Measurements from ENCODE around the gene SMNDC1.

DNA sequence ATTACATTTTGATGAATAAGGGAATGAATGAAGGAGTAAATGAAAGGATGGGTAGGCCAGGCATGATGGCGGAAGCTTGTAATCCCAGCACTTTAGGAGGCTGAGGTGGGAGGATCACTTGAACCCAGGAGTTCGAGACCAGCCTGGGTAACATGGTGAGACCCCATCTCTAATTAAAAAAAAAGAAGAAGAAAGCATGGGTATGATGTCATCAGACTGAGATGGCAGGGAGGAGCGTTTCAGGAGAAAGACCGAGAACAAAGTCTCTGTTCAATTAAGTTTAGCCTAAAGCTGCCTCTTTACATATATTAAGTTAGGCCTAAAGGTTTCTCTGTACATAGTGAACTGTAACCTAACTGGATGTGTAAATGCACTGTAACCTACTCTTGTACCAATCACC is 42.2 kb upstream of the SMNDC1 start:
- TF ChIP-seq EP300 (IDR thresholded peaks at IDR 0.05; ENCODE audit: low read depth): no peak
- TF ChIP-seq, protein P1, sequence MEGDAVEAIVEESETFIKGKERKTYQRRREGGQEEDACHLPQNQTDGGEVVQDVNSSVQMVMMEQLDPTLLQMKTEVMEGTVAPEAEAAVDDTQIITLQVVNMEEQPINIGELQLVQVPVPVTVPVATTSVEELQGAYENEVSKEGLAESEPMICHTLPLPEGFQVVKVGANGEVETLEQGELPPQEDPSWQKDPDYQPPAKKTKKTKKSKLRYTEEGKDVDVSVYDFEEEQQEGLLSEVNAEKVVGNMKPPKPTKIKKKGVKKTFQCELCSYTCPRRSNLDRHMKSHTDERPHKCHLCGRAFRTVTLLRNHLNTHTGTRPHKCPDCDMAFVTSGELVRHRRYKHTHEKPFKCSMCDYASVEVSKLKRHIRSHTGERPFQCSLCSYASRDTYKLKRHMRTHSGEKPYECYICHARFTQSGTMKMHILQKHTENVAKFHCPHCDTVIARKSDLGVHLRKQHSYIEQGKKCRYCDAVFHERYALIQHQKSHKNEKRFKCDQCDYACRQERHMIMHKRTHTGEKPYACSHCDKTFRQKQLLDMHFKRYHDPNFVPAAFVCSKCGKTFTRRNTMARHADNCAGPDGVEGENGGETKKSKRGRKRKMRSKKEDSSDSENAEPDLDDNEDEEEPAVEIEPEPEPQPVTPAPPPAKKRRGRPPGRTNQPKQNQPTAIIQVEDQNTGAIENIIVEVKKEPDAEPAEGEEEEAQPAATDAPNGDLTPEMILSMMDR (IDR thresholded peaks at IDR 0.05): no peak
